Neural progenitor cell (in vitro differentiated cells): ENCODE results near the gene VSTM4.

Experiments used
- CTCF ChIP-seq: fragments of 200-600 bp; sonication (generic); IDR thresholded peaks from 2 replicates; pipeline ENCODE4 v1.5.1; 2017; ENCODE audit warnings: antibody characterized with exemption, mild to moderate bottlenecking
- EZH2 ChIP-seq: fragments of 200-600 bp; sonication (generic); IDR thresholded peaks from 2 replicates; pipeline ENCODE4 v1.6.1; 2017; ENCODE audit warnings: antibody characterized with exemption, mild to moderate bottlenecking, moderate library complexity
- EZH2phosphoT487 ChIP-seq: fragments of 200-600 bp; sonication (generic); IDR thresholded peaks from 2 replicates; pipeline ENCODE4 v1.6.1; 2017; ENCODE audit warnings: antibody characterized with exemption

- TF ChIP-seq CTCF = no peak
- TF ChIP-seq EZH2phosphoT487 = no peak
- no peak for TF ChIP-seq EZH2
Measured at GRCh38 chr10:49157229-49157628, 41.9 kb upstream of the VSTM4 start.
